GM19455 (cell line): Measurements from ENCODE around the gene UGT8.
"Not testable (repeated sequence)": the region's sequence is repeated elsewhere in the genome, so short reads cannot be mapped to it uniquely, and the experiment has no call there.

Source experiments
- ATAC-seq: cut with Tn5 transposase; IDR thresholded peaks from one replicate; pipeline ENCODE4 v1.9.1; 2021; ENCODE audit not compliant: unreplicated experiment

UGT8 gene

GRCh38 chr4:114603497-114603896, 4.9 kb downstream of the UGT8 start:
- ATAC-seq, result peak; percentile 84

DNA sequence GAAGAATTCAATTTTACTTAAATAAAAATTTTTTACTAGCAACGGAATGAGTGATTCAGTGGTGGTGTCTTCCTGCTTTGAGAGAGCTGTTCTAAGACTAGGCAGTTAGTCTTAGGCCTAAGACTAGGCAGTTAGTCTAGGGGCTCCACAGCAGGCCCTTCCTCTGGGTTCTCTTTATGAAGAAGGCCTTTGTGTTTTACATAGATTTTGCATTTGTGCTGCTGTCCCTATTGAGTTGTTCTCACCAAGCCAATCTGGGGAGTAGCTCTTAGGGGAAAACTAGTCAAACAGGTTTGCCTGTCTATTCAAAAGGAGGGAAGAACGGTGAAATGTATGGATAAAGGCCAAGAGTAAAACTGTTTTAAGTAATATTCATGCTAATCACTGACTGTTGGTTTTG, 7.6 kb downstream of the UGT8 start:
- no peak for ATAC-seq

DNA sequence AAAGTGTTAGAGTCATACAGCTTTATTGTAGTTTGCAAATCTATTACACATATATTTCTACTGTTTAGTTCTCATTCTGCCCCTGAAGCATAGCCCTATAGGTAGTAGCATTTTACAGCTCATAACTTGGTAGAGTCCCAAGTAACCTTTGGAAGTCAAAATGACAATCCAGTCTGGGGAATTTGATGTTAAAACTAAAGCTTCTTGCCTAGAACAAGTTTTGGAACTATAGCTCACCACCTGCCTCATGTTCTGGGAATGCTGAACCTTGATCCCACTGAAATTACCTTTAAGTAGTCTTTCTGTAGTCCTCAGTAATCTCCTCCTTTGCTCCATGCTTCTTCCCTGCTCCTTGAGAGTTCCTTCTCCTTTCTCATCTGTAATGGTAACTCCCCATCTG, 8.4 kb downstream of the UGT8 start:
- no peak for ATAC-seq

- no peak for ATAC-seq
Observed at GRCh38 chr4:114613560-114613959, 15.0 kb downstream of the UGT8 start.

GRCh38 chr4:114615435-114615834, 16.8 kb downstream of the UGT8 start:
- no peak for ATAC-seq

GRCh38 chr4:114616036-114616435, 17.4 kb downstream of the UGT8 start:
- ATAC-seq, result not testable (repeated sequence)

GRCh38 chr4:114626196-114626595, 27.6 kb downstream of the UGT8 start:
- no peak for ATAC-seq

- no peak for ATAC-seq
Observed at GRCh38 chr4:114636192-114636935, 37.8 kb downstream of the UGT8 start.

- ATAC-seq, result no peak
Observed at GRCh38 chr4:114642173-114642780, 43.7 kb downstream of the UGT8 start.

DNA sequence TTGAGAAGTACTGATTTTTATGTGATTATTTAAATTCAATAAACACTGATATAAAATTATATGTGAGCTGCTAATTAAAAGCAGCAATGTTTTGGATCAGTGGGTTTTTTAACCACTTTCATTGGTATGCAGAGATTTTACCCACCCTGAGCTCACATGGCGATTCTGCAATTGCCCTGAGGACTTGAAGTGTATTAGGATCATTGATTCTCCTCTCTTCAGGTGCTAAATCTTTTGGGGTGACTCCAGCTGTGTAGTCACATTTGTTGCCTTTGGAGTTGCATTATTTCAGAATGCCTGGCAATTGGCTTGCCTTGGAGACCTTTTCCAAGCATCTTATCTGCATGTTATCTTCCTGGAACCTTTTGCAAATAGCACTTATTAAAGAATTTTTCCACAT, 51.3 kb downstream of the UGT8 start:
- ATAC-seq, result no peak

DNA sequence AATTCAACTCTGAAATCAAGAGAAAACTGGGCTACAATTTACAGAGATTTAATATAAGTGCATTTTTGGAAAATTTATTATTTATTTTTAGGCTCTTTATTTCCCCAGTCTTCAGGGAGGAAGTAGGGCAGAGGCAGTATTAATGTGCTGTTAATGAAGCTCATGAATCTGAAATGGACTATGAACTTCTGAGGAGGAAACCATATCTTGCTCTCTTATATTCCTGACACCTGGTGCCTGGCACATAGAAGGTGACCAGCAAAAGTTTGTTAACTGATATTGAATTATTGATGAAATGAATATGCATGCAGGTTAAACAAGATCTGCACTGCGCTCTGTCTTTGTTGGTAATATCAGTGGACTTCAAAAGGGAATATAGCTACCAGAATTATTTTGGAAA, 55.1 kb downstream of the UGT8 start:
- no peak for ATAC-seq

GRCh38 chr4:114654592-114654991, 56.0 kb downstream of the UGT8 start:
- ATAC-seq, result no peak

- no peak for ATAC-seq
Observed at GRCh38 chr4:114658179-114658578, 59.6 kb downstream of the UGT8 start.

DNA sequence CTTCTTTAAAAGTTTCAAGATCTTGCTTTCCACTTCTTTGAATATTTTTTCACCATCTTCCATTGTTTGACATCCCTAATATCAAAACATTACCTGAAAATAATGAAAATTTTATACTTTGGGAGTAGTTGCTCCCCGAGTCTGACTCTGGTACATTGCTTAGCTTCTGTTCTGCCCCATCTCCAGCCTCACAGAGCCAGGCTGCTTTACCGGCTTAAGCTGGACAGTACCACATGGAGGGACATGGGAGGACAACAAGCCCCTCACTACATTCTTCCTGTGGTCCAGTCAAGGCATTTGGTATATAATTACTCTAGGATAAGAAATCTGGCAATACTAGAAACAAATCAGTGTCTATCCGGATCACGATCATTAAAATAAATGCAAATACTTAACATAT, 60.2 kb downstream of the UGT8 start:
- ATAC-seq, result no peak

GRCh38 chr4:114659386-114660008, 60.9 kb downstream of the UGT8 start:
- ATAC-seq, result peak; percentile 93

GRCh38 chr4:114663083-114663482, 64.5 kb downstream of the UGT8 start:
- no peak for ATAC-seq

GRCh38 chr4:114668577-114668976, 70.0 kb downstream of the UGT8 start:
- no peak for ATAC-seq

- not testable (repeated sequence) for ATAC-seq
Observed at GRCh38 chr4:114670733-114671132, 72.1 kb downstream of the UGT8 start.

DNA sequence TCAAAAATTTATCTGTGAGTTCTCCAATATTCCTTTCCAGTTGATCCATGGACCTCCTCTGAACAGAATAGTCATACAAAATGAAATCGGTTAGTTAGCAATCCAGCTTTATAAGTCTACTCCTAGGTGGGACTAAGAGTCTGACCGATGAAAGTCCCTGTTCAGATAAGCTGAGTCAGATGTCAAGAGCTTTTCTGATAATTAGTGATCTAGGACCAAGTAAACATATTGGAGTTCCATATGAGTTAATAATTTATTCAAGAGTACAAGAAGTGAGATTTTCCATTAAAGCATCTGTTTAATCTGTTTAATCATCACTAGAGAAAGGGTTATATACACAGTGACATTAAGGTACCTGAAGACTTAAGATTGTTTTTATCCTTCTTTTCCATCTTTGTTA, 74.7 kb downstream of the UGT8 start:
- ATAC-seq, result no peak

DNA sequence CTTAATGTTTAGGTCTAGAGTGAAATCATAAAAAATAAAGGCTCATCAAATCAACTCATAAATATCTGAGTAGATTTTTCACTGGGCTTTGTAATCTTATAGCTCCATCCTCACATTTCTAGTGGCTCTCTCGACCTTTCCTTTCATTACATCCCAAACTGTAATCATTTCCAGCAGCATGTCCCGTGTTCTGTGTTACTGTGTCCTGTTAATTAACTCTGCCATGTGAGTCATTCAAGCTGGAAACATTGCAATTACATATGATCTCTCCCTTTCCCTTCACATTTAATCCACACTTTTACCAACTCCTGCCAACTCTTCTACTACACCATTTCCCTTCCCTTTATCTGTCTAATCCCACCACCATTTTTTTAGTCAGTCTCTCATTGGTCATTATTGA, 75.5 kb downstream of the UGT8 start:
- no peak for ATAC-seq

- ATAC-seq, result no peak
Observed at GRCh38 chr4:114677346-114677979, 78.9 kb downstream of the UGT8 start.

DNA sequence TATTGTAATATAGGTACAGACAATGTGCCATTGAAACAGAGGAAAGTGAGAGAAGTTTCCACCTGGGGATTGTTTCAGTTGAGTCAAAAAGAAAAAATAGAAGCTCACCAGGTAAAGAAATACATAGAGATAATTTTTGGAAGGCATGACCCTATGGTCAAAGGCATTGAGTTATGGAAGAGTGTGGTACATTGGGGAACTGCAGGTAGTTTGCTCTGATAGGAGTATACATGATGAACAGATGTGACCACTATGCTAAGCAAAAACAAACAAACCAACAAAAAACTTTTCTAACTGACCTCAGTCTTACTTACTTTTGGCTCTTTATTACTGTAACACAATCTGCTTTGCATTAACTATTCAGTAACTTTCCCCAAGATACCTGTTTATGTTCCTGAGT, 85.9 kb downstream of the UGT8 start:
- no peak for ATAC-seq
